Endothelial cell of umbilical vein (primary cell): ENCODE measurements around the gene WRAP53. TPM values are rescaled to one million over a fixed set of nuclear protein-coding genes. Genes with fewer than 3 reads are reported as not detected.

Experiments used
- BruUV-seq: library from RNA; stranded (reverse); fragments of 400-500 nt; replicated peaks from 2 replicates; lab custom pipeline; 2021; lab: Mats Ljungman, UMichigan
- CTCF ChIA-PET: fragments of 300-600, 350-600 bp; sonication (Branson Sonifier 250); formaldehyde crosslinking; loops from one replicate; lab custom pipeline; 2021; ENCODE audit warnings: antibody characterized with exemption, inconsistent platforms; lab: Charles Lee
- POLR2A ChIA-PET: fragments of 300-600, 350-600 bp; sonication (Branson Sonifier 250); formaldehyde crosslinking; loops from one replicate; lab custom pipeline; 2021; ENCODE audit warnings: antibody characterized with exemption, inconsistent platforms; lab: Charles Lee
- DNase-seq: peaks from one replicate; pipeline ENCODE4 v3.0.0-alpha.2; 2011; ENCODE audit warnings: low read depth, low spot score
- FAIRE-seq: peaks from 2 replicates; lab custom pipeline; 2011; peaks lifted over from hg19 to GRCh38; lab: Jason Lieb, UNC
- H2AFZ ChIP-seq: 2 replicates; pipeline ENCODE4 v1.6.0; 2012; ENCODE audit warnings: low read depth, low read length, control low read depth, inconsistent platforms
- H3K27ac ChIP-seq: 2 replicates; pipeline ENCODE4 v1.5.1; 2011; ENCODE audit warnings: low read depth, mild to moderate bottlenecking, control low read depth, low read length, moderate library complexity; ENCODE audit not compliant: insufficient read depth
- H3K27me3 ChIP-seq, 2 experiments: 2 replicates each; pipeline versions ENCODE4 v1.6.0 to v1.6.1; 2011; ENCODE audit warnings: low read length in 2 of 2, mixed read lengths in 1 of 2; ENCODE audit not compliant: control insufficient read depth in 2 of 2, insufficient read depth in 2 of 2
- H3K36me3 ChIP-seq, 2 experiments: 2 replicates in 1 of 2; 3 replicates in 1 of 2; pipeline ENCODE4 v1.5.1; 2011; ENCODE audit warnings: low read length in 2 of 2, mild to moderate bottlenecking in 1 of 2, moderate library complexity in 1 of 2; ENCODE audit not compliant: control insufficient read depth in 2 of 2, insufficient read depth in 2 of 2; ENCODE audit errors: extremely low read depth in 1 of 2
- H3K4me1 ChIP-seq: 3 replicates; pipeline ENCODE4 v1.5.1; 2011; ENCODE audit warnings: mild to moderate bottlenecking, low read length; ENCODE audit not compliant: control insufficient read depth, insufficient read depth; ENCODE audit errors: extremely low read depth
- H3K4me2 ChIP-seq: 2 replicates; pipeline ENCODE4 v1.6.1; 2011; ENCODE audit warnings: low read length, control low read depth, mixed read lengths; ENCODE audit not compliant: insufficient read depth
- H3K4me3 ChIP-seq, 3 experiments: fragments of 200-600 bp in 1 of 3; sonication (generic), shearing (Covaris generic) in 1 of 3; replicated peaks in 1 of 3; 2 replicates each; pipeline ENCODE4 v1.5.1; 2011 to 2016; ENCODE audit warnings: control low read depth in 3 of 3, low read length in 3 of 3, mild to moderate bottlenecking in 2 of 3, inconsistent platforms in 1 of 3, low read depth in 1 of 3, moderate library complexity in 1 of 3; ENCODE audit not compliant: insufficient read depth in 1 of 3
- H3K79me2 ChIP-seq: 2 replicates; pipeline ENCODE4 v1.6.0; 2012; ENCODE audit warnings: low read length, inconsistent platforms; ENCODE audit not compliant: control insufficient read depth, insufficient read depth
- H3K9ac ChIP-seq: replicated peaks from 2 replicates; pipeline ENCODE3; 2011; ENCODE audit warnings: low read length, control low read depth; ENCODE audit not compliant: insufficient read depth; ENCODE audit errors: extremely low read depth
- H3K9me1 ChIP-seq: replicated peaks from 3 replicates; pipeline ENCODE4 v1.6.0; 2011; ENCODE audit warnings: mild to moderate bottlenecking, low read length; ENCODE audit not compliant: control insufficient read depth, insufficient read depth; ENCODE audit errors: extremely low read depth
- H3K9me3 ChIP-seq: replicated peaks from 2 replicates; pipeline ENCODE4 v1.5.1; 2012; ENCODE audit warnings: low read length, inconsistent platforms; ENCODE audit not compliant: control insufficient read depth, insufficient read depth
- H4K20me1 ChIP-seq: replicated peaks from 2 replicates; pipeline ENCODE3; 2011; ENCODE audit warnings: mild to moderate bottlenecking, low read length; ENCODE audit not compliant: control insufficient read depth, insufficient read depth; ENCODE audit errors: extremely low read depth
- EZH2 ChIP-seq: IDR thresholded peaks from 2 replicates; pipeline ENCODE4 v1.6.1; 2012; ENCODE audit warnings: borderline replicate concordance, low read depth, mild to moderate bottlenecking, moderate library complexity, low read length, inconsistent platforms; ENCODE audit not compliant: severe bottlenecking
- FOS ChIP-seq: IDR thresholded peaks from 2 replicates; pipeline ENCODE4 v1.6.1; 2011; ENCODE audit warnings: mild to moderate bottlenecking, low read length, moderate library complexity, borderline replicate concordance; ENCODE audit not compliant: insufficient read depth
- GATA2 ChIP-seq: IDR thresholded peaks from 2 replicates; pipeline ENCODE4 v1.7.0; 2011; ENCODE audit warnings: low read depth, mild to moderate bottlenecking, moderate library complexity, mixed read lengths, low read length; ENCODE audit not compliant: insufficient read length, insufficient read depth
- JUN ChIP-seq: IDR thresholded peaks from 2 replicates; pipeline ENCODE4 v1.6.1; 2011; ENCODE audit warnings: borderline replicate concordance, low read depth; ENCODE audit not compliant: insufficient read length, insufficient read depth
- MYC ChIP-seq: IDR thresholded peaks from one replicate; pipeline ENCODE4 v1.6.1; 2011; ENCODE audit warnings: mild to moderate bottlenecking, low read depth, low read length
- POLR2A ChIP-seq: IDR thresholded peaks from 2 replicates; pipeline ENCODE4 v1.6.1; 2012; ENCODE audit warnings: low read depth, mild to moderate bottlenecking, control low read depth, low read length
- POLR2AphosphoS5 ChIP-seq: IDR thresholded peaks from 2 replicates; pipeline ENCODE4 v1.6.1; 2012; ENCODE audit warnings: low read depth, mild to moderate bottlenecking, control low read depth, low read length, moderate library complexity; ENCODE audit not compliant: insufficient read depth
- dilution Hi-C: fragments of 300-500 bp; cut with MboI; formaldehyde crosslinking; loops from one replicate; pipeline ENCODE4 v1.15.0; 2019; ENCODE audit warnings: low sequenced_read_pairs; ENCODE audit not compliant: extremely low pct_ligation_motif_present
- intact Hi-C: fragments of 100-400 bp; cut with micrococcal nuclease; formaldehyde crosslinking; loops from one replicate; pipeline ENCODE4 v1.10.0; 2022
- polyA plus RNA-seq, 4 experiments: library from polyadenylated mRNA; depleted of rRNA in 3 of 4; stranded (reverse) in 3 of 4; unstranded in 1 of 4; fragments of >200 nt; gene quantifications; 2 replicates each; pipeline versions ENCODE4 v1.2.1 to v1.2.3, GENCODE V29; 2011 to 2012; ENCODE audit warnings: missing spikeins in 1 of 4
- total RNA-seq: library from RNA; stranded (reverse); gene quantifications from 2 replicates; pipeline ENCODE4 v1.2.3, GENCODE V29; 2021
- TF ChIP-seq, protein P1 (sequence below): IDR thresholded peaks from 2 replicates; pipeline ENCODE4 v1.6.1; 2011; ENCODE audit not compliant: insufficient read depth, insufficient read length
- TF ChIP-seq, protein P2 (sequence below), 2 donors: IDR thresholded peaks; 1 replicate in 1 of 2; 2 replicates in 1 of 2; pipeline ENCODE4 v1.5.1; 2011; ENCODE audit warnings: low read length in 2 of 2, mild to moderate bottlenecking in 2 of 2, moderate library complexity in 2 of 2, control low read depth in 1 of 2, inconsistent platforms in 1 of 2, low read depth in 1 of 2; ENCODE audit not compliant: insufficient read depth in 1 of 2; ENCODE audit errors: extremely low read depth in 1 of 2

The WRAP53 gene
- total and polyA plus RNA-seq, 2 donors (not counting 3 experiments of a cell fraction or from before 2014, with no cell fraction given), result 17.9 to 28.0 TPM

DNA sequence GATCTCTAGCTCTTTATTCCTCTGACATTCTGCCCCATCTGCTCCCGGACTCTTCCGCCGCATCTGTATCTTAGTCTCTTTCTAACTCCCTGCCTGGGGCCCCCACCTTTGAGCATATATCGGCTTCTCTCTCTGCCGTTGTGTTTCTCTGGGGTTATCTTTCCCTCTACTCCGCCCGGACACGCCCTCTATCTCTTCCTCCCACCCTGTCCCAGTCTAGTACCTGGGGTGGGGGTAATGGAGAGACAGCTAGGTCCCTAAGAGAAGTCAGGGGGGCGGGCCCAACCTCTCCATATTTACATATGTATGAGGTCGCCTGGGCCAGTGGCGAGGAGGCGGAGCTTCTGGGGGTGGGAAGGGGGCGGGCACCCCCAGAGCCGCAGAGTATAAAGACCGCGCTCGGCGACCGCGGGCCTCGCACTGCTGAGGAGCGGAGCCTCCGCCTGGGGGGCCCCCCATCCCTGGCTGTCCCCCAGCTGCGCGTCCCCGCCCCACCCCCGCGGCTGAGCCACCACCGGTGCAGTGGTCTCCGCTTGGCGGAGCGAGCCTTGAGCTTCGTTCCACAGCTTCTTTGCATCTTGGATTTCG, 37.7 kb upstream of the WRAP53 start, which contains the start of gene ATP1B2:
Gene ATP1B2 (plus strand): TSS at position 418 of the 588 bp plus-strand sequence. CDS start 593 bp downstream, outside the sequence.
- BruUV-seq, result no TSS peak
- H2AFZ ChIP-seq, result peak within 1 kb of the TSS; percentile 12
- intact Hi-C loops, result no loop called here
- no peaks in the 10 kb centered on the region for H3K9me1 ChIP-seq
- H3K27ac ChIP-seq, result no peak within 1 kb of the TSS
- dilution Hi-C loops, result no loop called here
- H3K9me3 ChIP-seq, result no peaks in the 10 kb centered on the region
- no peaks in the 10 kb centered on the region for H3K79me2 ChIP-seq
- peak within 1 kb of the TSS; percentile 25 for H3K4me2 ChIP-seq
- H3K9ac ChIP-seq, result no peak within 1 kb of the TSS
- no peaks in the 10 kb centered on the region for H3K4me1 ChIP-seq
- CTCF ChIA-PET, result interaction anchor here (0.6 to 1.9 kb wide), 9 partner anchors 9 to 74 kb away, joined by 3 to 6 read pairs (median 4); partner anchors contain the start of genes SHBG and TP53
- peak within 1 kb of the TSS in 1 of 3 experiments; percentile 19 for H3K4me3 ChIP-seq
- no peak for FAIRE-seq
- peak; percentile 30 for DNase-seq
- H3K36me3 ChIP-seq, result no peaks in the 10 kb centered on the region
- peaks cover 31 to 45% of the 10 kb centered on the region in 2 experiments for H3K27me3 ChIP-seq
- POLR2A ChIA-PET, result interaction anchor here (1.3 kb wide), 1 partner anchor 37 kb away, joined by 5 read pairs; the partner anchor contains the start of genes TP53 and WRAP53
- no peak for TF ChIP-seq MYC
- TF ChIP-seq POLR2AphosphoS5, result no peak
- TF ChIP-seq POLR2A, result no peak
- TF ChIP-seq JUN, result no peak
- TF ChIP-seq, protein P1, sequence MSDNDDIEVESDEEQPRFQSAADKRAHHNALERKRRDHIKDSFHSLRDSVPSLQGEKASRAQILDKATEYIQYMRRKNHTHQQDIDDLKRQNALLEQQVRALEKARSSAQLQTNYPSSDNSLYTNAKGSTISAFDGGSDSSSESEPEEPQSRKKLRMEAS, result no peak
- H4K20me1 ChIP-seq, result no peaks in the 10 kb centered on the region

DNA sequence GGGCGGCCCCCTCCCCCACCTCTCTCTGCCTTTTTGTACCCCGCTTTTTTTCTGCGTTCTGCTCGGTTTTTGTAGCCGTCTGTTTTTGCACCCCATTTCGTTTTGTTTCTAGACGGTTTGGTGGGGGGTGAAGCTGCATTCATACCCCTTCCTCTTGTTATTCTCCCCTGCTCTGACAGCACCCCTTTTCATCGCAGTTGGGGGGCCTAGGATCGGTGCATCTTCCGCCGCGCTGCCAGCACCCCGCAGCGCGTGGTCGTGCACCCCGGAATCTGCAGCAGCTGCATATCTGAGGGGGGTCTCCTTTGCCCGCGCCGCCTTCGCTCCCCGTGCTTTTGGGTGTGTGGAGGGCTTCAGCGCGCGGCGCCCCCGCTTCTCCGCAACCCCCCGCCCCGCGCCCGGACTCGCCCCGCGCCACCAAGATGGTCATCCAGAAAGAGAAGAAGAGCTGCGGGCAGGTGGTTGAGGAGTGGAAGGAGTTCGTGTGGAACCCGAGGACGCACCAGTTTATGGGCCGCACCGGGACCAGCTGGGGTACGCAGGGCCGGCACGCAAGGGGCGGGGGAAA, 37.1 kb upstream of the WRAP53 start:
- ChIA-PET CTCF (interaction anchor here (1.3 to 1.9 kb wide), 5 partner anchors 9 to 36 kb away, joined by 4 to 6 read pairs (median 4); partner anchors contain the start of genes SHBG and TP53), POLR2A (interaction anchor here (1.3 kb wide), 1 partner anchor 36 kb away, joined by 5 read pairs; the partner anchor contains the start of genes TP53 and WRAP53)
- Histone ChIP-seq H4K20me1 (no peaks in the 10 kb centered on the region), H3K9me3 (no peaks in the 10 kb centered on the region), H3K4me2 (peak overlapping the region; percentile 25), H3K9ac (no peak overlapping the region), H3K4me3 (peak overlapping the region in 1 of 3 experiments; percentile 19), H3K27ac (no peak overlapping the region), H3K27me3 (peaks cover 31 to 45% of the 10 kb centered on the region in 2 experiments), H3K9me1 (no peaks in the 10 kb centered on the region), H3K36me3 (no peaks in the 10 kb centered on the region), H3K4me1 (no peaks in the 10 kb centered on the region), H3K79me2 (no peaks in the 10 kb centered on the region), H2AFZ (no peak overlapping the region)
- FAIRE-seq (no peak), DNase-seq (no peak)
- intact Hi-C loops, result no loop called here
- dilution Hi-C loops, result no loop called here
- no TSS peak for BruUV-seq
- TF ChIP-seq POLR2A (no peak), GATA2 (no peak), FOS (no peak), MYC (no peak), EZH2 (no peak), POLR2AphosphoS5 (no peak), JUN (no peak)
- TF ChIP-seq, protein P2, sequence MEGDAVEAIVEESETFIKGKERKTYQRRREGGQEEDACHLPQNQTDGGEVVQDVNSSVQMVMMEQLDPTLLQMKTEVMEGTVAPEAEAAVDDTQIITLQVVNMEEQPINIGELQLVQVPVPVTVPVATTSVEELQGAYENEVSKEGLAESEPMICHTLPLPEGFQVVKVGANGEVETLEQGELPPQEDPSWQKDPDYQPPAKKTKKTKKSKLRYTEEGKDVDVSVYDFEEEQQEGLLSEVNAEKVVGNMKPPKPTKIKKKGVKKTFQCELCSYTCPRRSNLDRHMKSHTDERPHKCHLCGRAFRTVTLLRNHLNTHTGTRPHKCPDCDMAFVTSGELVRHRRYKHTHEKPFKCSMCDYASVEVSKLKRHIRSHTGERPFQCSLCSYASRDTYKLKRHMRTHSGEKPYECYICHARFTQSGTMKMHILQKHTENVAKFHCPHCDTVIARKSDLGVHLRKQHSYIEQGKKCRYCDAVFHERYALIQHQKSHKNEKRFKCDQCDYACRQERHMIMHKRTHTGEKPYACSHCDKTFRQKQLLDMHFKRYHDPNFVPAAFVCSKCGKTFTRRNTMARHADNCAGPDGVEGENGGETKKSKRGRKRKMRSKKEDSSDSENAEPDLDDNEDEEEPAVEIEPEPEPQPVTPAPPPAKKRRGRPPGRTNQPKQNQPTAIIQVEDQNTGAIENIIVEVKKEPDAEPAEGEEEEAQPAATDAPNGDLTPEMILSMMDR (IDR thresholded peaks at IDR 0.05; ENCODE audit: extremely low read depth in 1 of 2, insufficient read depth in 1 of 2, low read depth in 1 of 2, low read length in 2 of 2), result no peak
- TF ChIP-seq, protein P1, result no peak
